HFFc6 (cell line): ENCODE data around the gene GLRX5. TPM values are rescaled to one million over a fixed set of nuclear protein-coding genes. Genes with fewer than 3 reads are reported as not detected.
"Not testable (repeated sequence)": the region's sequence is repeated elsewhere in the genome, so short reads cannot be mapped to it uniquely, and the experiment has no call there.

Source experiments
- DNase-seq: peaks from one replicate; pipeline ENCODE4 v3.0.0-alpha.2; 2018
- H3K27ac Mint-ChIP-seq: 2 replicates; pipeline ENCODE4 v1.8.0; 2020; ENCODE audit warnings: mild to moderate bottlenecking, mixed read lengths
- H3K27me3 Mint-ChIP-seq: 2 replicates; pipeline ENCODE4 v1.8.0; 2021; ENCODE audit warnings: mild to moderate bottlenecking, moderate library complexity, mixed read lengths; ENCODE audit not compliant: insufficient read depth
- H3K36me3 Mint-ChIP-seq: 2 replicates; pipeline ENCODE4 v1.8.0; 2021; ENCODE audit warnings: low read depth, mixed read lengths
- H3K4me1 Mint-ChIP-seq: 2 replicates; pipeline ENCODE4 v1.8.0; 2020; ENCODE audit warnings: low read depth, mixed read lengths
- H3K4me3 Mint-ChIP-seq: 2 replicates; pipeline ENCODE4 v1.8.0; 2020; ENCODE audit warnings: mild to moderate bottlenecking, moderate library complexity, mixed read lengths
- H3K9me3 Mint-ChIP-seq: 2 replicates; pipeline ENCODE4 v1.8.0; 2020; ENCODE audit warnings: mild to moderate bottlenecking, mixed read lengths
- total RNA-seq, 6 experiments: library from RNA; stranded (reverse); fragmentation: NEBNext Ultra II Directional; extraction: Animal tissue kit (Norgen Biotek cat#: 25700); gene quantifications; 2 replicates in 1 of 6; 3 replicates in 5 of 6; pipeline ENCODE4 v1.2.3, GENCODE V29; 2021
- TF ChIP-seq, protein P1 (sequence below): fragments of 200-600 bp; sonication (generic); IDR thresholded peaks from 2 replicates; pipeline ENCODE4 v1.5.0; 2021; ENCODE audit warnings: antibody characterized with exemption, mild to moderate bottlenecking

Gene GLRX5
- total RNA-seq, 6 experiments from 2014 or later = 38.7 to 47.2 (median 43.8) TPM

DNA sequence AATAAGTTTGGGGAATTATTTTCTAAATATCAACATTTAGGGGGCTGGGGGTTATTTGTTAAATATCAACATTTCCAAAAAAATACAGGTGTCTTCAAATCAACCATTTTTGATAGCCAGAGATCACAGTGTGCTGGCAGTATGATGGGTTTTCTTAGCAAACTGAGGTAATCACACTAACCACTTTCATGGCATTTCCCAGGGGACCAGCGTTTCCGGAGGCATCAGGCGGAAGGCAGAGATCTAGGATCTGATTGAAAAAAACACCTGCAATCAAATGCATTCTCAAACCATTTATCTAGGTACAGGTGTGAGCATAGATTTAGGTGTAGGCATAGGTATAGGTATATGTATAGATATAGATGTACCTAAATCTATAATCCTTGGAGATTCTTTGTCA lies 34.6 kb downstream of the GLRX5 start:
- no peak overlapping the region for H3K27ac Mint-ChIP-seq
- H3K4me3 Mint-ChIP-seq = no peak overlapping the region
- H3K27me3 Mint-ChIP-seq = peaks cover 22% of the 10 kb centered on the region
- TF ChIP-seq, protein P1, sequence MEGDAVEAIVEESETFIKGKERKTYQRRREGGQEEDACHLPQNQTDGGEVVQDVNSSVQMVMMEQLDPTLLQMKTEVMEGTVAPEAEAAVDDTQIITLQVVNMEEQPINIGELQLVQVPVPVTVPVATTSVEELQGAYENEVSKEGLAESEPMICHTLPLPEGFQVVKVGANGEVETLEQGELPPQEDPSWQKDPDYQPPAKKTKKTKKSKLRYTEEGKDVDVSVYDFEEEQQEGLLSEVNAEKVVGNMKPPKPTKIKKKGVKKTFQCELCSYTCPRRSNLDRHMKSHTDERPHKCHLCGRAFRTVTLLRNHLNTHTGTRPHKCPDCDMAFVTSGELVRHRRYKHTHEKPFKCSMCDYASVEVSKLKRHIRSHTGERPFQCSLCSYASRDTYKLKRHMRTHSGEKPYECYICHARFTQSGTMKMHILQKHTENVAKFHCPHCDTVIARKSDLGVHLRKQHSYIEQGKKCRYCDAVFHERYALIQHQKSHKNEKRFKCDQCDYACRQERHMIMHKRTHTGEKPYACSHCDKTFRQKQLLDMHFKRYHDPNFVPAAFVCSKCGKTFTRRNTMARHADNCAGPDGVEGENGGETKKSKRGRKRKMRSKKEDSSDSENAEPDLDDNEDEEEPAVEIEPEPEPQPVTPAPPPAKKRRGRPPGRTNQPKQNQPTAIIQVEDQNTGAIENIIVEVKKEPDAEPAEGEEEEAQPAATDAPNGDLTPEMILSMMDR = no peak
- H3K36me3 Mint-ChIP-seq = no peaks in the 10 kb centered on the region
- H3K9me3 Mint-ChIP-seq = no peaks in the 10 kb centered on the region
- H3K4me1 Mint-ChIP-seq = no peaks in the 10 kb centered on the region
- DNase-seq = no peak

DNA sequence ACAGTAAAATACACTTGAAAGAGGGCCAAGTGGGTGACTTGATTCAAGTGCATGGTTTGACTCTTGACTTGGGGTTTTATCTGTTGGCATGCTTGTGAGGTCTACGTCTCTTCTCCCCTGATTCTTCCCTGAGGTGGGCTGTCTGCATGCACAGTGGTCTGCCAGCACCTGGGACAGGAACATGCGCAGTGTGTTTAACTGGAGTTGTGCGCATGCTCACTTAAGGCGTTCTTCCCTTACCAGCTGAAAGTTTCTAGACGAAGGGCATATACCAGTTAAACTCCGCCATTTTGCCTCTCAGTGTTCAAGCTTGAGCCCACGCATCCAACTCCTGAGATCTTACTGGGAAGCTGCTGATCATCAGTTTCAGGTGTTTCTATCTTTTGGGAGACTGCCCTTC lies 38.5 kb downstream of the GLRX5 start:
- no peak for DNase-seq
- H3K4me3 Mint-ChIP-seq = no peak overlapping the region
- H3K9me3 Mint-ChIP-seq = no peaks in the 10 kb centered on the region
- TF ChIP-seq, protein P1 = no peak
- no peaks in the 10 kb centered on the region for H3K4me1 Mint-ChIP-seq
- no peaks in the 10 kb centered on the region for H3K36me3 Mint-ChIP-seq
- H3K27me3 Mint-ChIP-seq = peaks cover 20% of the 10 kb centered on the region
- no peak overlapping the region for H3K27ac Mint-ChIP-seq

DNA sequence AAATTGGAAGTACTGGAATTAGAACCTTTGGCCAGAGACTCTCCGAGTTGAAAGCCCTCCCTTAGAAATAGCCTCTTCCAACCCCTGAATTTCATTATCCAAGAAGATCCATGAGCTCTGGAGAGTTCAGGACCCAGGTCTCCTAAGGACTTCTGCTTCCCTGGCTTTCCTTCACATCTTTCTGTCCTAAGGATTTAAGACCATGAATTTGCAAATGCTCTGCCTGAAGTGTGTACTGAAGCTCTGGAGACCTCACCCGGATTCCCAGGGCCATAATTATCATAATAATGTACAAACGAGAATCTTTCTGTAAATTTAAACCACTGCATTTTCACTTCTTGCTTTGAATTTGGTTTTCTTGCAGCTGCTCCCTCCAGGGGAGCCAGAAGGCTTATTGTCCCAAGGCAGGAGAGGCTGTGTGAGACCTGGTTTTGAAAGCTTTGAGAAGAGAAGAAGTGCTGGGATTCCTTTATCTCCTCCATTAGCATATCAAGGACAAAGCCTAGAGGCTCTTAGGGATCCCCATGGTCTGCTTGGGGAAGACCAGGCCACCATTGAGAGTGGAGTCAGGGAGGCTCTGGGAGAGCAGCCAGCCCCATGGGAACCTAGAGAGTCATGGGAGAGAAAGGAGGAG lies 41.1 kb downstream of the GLRX5 start:
- no peak overlapping the region for H3K4me3 Mint-ChIP-seq
- peaks cover 14% of the 10 kb centered on the region for H3K27me3 Mint-ChIP-seq
- TF ChIP-seq, protein P1 = no peak
- no peak for DNase-seq
- no peaks in the 10 kb centered on the region for H3K4me1 Mint-ChIP-seq
- H3K9me3 Mint-ChIP-seq = no peaks in the 10 kb centered on the region
- H3K27ac Mint-ChIP-seq = no peak overlapping the region
- H3K36me3 Mint-ChIP-seq = no peaks in the 10 kb centered on the region

DNA sequence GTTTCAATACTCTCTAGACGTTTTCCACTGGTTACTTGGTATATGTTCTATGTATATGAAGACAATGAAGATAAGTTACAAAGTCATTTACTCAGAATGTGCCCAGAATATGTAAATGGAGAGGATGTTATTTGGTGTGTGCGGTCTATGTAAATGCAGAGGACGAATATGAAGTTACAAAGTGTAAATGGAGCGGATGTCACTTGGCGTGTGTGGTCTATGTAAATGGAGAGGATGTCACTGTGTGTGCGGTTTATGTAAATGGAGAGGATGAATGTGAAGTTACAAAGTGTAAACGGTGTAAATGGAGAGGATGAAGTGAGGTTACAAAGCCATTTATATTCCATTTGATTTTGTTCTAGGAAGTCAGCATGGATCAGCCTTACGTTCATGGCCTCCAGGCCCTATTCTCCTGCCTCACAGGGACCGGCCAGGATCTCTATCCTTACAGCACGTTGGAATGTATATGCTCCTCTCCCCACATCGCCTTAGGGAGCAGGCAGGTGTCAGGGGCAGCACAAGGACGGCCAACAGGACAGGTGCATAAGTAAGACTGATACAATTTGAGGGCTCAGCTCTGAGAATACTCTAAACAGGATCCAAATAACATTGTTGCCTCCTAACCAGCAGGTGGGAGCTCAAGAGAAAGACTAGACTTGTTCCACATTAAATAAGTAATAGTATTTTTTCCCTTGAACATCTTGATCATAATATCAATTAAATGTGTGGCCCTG lies 42.4 kb downstream of the GLRX5 start:
- no peaks in the 10 kb centered on the region for H3K9me3 Mint-ChIP-seq
- H3K4me3 Mint-ChIP-seq = no peak overlapping the region
- TF ChIP-seq, protein P1 = no peak
- peaks cover 14% of the 10 kb centered on the region for H3K27me3 Mint-ChIP-seq
- no peaks in the 10 kb centered on the region for H3K4me1 Mint-ChIP-seq
- no peak overlapping the region for H3K27ac Mint-ChIP-seq
- no peak for DNase-seq
- no peaks in the 10 kb centered on the region for H3K36me3 Mint-ChIP-seq

DNA sequence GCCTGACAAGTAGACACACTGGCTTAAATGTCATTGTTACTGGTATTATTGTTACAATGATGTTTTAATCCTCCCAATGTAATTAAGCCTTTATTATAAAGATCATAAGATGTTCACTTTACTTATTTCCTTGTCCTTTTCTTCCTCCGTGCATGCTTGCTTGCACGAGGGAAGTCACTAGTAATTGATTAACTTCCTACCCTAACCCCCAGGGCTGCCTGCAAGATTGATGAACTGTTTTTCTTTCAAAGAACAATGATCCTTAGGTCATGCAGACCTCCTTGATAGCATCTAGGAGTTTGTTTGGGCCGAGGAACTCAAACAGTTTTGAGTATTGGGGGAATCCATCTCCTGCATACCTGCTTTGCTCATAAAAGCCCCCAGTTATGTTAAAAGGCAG lies 43.0 kb downstream of the GLRX5 start:
- Mint-ChIP-seq H3K4me1 (no peaks in the 10 kb centered on the region), H3K27me3 (peaks cover 14% of the 10 kb centered on the region), H3K9me3 (no peaks in the 10 kb centered on the region), H3K36me3 (no peaks in the 10 kb centered on the region), H3K27ac (no peak overlapping the region), H3K4me3 (no peak overlapping the region)
- TF ChIP-seq, protein P1 = no peak
- DNase-seq = no peak

DNA sequence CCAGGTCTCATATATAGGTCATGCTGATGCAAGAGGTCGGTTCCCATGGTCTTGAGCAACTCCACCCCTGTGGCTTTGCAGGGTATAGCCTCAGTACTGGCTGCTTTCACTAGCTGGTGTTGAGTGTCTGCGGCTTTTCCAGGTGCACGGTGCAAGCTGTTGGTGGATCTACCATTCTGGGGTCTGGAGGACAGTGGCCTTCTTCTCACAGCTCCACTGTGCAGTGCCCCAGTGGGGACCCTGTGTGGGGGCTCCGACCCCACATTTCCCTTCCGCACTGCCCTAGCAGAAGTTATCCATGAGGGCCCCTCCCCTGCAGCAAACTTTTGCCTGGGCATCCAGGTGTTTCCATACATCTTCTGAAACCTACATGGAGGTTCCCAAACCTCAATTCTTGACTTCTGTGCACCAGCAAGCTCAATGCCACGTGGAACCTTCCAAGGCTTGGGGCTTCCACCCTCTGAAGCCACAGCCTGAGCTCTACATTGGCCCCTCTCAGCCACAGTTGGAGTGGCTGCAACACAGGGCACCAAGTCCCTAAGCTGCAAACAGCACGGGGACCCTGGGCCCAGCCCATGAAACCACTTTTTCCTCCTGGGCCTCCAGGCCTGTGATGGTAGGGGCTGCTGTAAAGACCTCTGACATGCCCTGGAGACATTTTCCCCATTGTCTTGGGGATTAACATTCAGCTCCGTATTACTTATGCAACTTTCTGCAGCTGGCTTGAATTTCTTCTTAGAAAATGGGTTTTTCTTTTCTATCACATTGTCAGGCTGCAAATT lies 49.2 kb downstream of the GLRX5 start:
- DNase-seq, H3K36me3 Mint-ChIP-seq, H3K4me3 Mint-ChIP-seq, H3K27me3 Mint-ChIP-seq, H3K9me3 Mint-ChIP-seq, H3K4me1 Mint-ChIP-seq, H3K27ac Mint-ChIP-seq: not testable (repeated sequence)
